ENCODE results near the gene SLAMF1.
"Not testable (repeated sequence)": the region's sequence is repeated elsewhere in the genome, so short reads cannot be mapped to it uniquely, and the experiment has no call there.

The SLAMF1 gene

DNA sequence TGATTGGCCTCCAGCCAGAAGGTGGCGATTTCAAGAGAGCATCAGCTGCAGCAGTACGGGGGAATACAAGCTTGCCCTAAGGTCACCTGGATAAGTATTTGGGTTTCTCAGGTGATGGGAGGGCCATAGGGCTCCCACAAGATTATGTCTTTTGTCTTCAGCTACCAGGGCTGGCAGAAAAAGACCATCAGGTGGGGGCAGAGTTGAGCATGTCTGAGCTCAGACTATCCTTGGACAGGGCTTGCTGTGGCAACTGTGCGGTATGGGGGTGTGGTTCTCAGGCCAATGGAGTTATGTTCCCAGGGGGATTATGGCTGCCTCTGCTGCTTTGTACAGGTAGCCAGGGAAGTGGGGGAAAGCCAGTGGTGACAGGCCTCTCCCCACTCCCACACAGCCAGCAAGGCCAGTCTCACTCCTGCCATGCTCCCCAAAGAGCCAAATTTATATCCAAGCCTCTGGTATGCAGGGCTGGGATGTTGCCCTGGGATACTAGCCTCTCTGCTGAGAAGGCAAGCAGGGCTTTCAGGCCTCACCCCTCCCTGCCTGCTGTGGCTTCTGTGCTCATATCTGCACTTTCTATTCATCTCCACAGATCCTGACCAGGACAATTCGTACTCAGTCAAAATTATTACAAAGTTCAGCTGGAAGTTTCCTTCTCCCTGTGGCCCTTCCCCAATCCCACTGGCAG is 40.9 kb downstream of the SLAMF1 start:
- DNase-seq (ENCODE audit: low read depth), result no peak

DNA sequence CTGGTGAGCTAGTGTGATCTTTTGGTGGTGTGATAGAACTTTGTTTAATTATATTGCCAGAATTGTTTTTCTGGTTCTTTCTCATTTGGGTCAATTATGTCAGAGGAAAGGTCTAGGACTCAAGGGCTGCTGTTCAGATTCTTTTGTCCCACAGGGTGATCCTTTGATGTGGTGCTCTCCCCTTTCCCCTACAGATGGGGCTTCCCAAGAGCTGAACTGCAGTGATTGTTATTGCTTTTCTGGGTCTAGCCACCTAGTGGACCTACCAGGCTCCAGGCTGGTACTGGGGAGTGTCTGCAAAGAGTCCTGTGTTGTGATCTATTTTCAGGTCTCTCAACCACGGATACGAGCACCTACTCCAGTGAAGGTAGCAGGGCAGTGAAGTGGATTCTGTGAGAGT is 41.6 kb downstream of the SLAMF1 start:
- DNase-seq (ENCODE audit: low read depth), result no peak

- no peak for DNase-seq (ENCODE audit: low read depth)
Observed at GRCh38 chr1:160597705-160598104, 49.1 kb downstream of the SLAMF1 start.

DNA sequence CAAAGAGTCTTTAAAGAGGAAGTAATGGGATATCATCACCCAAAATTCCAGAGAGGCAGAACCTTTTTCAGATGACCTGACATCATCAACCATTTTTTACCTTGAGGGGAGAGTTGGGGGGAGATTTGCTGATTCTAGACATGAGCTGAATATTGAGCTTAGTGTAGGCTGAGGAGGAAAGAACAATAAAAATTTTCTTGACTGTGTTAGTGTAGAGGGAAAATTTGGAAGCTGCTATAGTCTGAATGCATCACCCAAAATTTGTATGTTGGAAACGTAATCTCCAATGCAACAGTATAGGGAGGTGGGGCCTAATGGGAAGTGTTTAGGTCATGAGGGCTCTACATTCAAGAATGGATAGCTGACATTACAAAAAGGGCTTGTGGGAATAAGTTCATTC is 49.8 kb downstream of the SLAMF1 start:
- no peak for DNase-seq (ENCODE audit: low read depth)

DNA sequence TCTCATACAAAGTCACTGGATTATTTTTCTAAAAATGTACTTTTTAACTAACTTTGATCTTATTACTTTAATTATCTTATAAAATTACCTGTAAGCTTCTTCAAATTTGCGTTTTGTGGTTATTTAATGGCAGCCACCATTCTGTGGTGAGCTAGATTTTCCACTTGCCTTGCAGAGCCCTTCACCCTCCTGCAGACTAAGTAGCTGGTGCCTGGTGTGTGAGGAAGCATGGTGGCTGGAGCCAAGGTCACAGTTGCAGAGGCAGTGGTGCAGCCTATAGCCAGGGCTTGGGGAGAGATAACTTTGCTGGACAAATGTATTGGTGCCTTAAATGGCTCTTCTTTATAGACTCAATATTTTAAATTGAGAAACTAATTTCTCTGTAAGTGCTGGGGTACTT is 56.4 kb downstream of the SLAMF1 start:
- DNase-seq (ENCODE audit: low read depth), result no peak

DNA sequence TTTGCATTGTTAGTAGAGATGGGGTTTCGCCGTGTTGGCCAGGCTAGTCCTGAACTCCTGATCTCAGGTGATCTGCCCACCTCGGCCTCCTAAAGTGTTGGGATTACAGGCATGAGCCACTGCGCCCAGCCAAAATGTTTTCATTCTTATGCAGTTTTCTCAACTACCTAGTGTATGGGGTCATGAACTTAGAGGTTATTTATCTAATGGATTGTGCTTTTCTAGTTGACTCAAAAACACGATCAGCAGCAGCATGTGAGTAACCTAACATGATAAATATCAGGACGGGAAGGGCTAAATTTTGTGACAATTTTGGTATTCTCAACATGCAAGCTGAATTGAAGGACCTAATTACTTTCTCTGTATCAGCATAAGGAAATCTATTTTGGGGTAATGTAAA is 58.4 kb downstream of the SLAMF1 start:
- DNase-seq (ENCODE audit: low read depth), result no peak

DNA sequence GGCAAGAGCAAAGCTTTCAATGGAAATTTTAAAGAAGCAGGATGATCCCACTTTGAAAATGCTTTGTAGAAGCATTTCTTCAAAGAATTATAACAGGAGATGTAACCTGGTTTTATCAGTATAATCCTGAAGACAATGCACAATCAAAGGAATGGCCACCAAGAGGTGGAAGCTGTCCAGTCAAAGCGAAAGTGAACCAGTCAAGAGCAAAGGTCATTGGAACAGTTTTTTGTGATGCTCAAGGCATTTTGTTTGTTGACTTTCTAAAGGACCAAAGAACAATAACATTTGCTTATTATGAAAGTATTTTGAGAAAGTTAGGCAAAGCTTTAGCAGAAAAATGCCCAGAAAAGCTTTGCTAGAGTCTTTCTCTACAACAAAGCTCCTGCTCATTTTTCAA is 62.1 kb downstream of the SLAMF1 start:
- no peak for DNase-seq (ENCODE audit: low read depth)

DNA sequence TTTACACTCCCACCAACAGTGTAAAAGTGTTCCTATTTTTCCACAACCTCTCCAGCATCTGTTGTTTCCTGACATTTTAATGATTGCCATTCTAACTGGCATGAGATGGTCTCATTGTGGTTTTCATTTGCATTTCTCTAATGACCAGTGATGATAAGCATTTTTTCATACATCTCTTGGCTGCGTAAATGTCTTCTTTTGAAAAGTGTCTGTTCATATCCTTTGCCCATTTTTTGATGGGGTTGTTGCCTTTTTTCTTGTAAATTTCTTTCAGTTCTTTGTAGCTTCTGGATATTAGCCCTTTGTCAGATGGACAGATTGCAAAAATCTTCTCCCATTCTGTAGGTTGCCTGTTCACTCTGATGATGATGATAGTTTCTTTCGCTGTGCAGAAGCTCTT is 63.9 kb downstream of the SLAMF1 start:
- DNase-seq (ENCODE audit: low read depth), result not testable (repeated sequence)

DNA sequence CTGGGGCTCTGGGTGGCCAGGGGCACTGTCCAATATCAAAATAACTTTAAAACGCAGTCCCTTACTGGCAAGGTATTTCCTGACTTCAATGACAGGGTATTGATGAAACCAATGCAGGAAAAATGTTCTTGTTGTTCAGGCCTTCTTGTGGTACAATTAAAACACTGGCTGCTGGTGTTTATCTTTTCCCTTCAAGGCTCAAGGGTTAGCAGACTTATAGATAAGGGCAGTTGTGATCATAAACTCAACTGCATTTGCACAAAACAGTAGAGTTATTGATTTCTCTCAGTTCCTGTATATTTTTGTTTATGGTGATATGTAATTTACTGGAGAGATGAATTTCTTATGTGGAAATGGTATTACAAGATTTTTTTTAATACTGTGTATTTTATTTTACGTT is 64.9 kb downstream of the SLAMF1 start:
- DNase-seq (ENCODE audit: low read depth), result no peak

DNA sequence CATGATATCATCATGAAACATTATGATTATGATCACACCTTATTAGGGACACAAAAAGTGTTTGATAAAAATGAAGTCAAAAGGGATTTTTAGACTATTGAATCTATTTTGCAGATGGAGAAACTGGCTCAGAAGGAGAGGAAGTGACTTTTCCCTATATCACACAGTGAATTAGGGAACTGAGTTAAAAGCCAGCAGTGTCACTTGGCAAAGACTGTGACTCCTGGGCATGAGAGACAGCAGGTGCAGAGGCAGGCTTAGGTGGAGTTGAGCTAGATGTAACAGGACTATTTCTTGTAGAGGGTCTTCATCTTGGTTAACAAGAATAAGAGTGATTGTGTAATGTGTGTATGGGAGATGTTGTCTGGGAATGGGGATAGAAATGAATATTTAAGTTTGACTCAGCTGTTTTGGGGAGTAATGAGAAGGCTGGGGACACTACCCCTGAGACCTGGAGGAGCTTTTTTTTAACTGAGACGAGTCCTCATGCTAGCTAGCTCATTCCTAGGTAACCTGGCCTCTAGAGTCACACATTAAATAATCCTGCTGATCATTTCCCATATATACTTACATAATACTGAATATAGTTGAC is 66.5 kb downstream of the SLAMF1 start:
- DNase-seq (ENCODE audit: low read depth), result no peak

DNA sequence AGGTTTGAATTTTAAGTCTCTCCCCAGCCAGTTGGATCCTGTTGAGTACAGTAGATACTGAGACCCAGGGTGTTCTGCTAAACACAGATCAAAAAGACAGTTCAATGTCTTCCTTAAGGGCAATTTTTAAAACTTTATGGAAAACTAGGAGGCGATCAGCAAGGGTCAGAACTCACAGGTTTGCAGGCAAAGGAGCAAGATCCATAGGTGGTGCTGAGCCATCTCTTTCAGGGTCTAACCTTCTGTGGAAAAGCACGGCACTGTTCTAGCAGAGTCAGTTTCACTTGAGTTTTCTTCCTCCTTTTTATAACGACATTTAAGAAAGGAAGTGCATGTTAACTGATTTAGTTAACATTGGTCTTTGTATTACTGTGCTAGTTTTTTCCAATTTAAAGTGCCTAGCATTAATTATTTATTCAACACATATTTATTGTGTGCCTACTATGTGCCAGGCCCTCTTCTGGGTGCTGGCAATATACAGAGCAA is 67.6 kb downstream of the SLAMF1 start, which contains the start of gene CD84:
TSS of gene CD84 (minus strand) at position 281 of the 486 bp plus-strand sequence. CDS start at position 222, 59 bp downstream.
- no peak for DNase-seq (ENCODE audit: low read depth)

DNA sequence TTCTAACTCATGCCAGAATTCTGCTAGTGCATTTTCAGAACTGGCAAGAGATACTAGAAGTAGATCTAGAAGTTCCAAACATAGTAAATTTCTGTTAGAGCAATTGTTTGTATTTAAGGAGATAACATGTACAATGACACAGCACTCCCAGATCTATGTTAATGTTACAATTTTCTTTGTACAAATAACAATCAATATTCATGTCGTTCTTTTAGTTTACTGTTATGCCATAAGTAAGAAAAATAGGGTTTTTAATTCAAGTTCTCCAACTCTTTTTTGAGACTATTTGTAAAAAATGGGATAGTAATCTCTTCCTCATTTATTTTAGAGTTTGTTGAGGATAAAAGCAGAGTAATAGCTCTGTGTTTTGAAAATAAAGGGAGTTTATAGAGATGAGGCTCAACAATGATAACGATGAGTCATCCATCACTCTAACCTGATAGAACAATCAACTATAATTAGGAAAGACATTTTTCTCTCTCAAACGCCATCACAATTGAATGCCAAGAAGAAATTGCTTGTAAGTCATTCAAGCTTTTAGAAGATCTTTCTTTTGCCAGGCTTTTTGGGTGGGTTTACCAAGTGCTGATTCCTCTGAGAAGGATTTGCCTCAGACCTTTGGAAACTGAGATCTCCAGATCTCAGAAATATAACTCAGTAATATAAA is 68.2 kb downstream of the SLAMF1 start:
- no peak for DNase-seq (ENCODE audit: low read depth)

- no peak for DNase-seq (ENCODE audit: low read depth)
Observed at GRCh38 chr1:160578175-160578524, 68.7 kb downstream of the SLAMF1 start.

GRCh38 chr1:160577671-160578070 is 69.2 kb downstream of the SLAMF1 start:
- DNase-seq (ENCODE audit: low read depth), result no peak

DNA sequence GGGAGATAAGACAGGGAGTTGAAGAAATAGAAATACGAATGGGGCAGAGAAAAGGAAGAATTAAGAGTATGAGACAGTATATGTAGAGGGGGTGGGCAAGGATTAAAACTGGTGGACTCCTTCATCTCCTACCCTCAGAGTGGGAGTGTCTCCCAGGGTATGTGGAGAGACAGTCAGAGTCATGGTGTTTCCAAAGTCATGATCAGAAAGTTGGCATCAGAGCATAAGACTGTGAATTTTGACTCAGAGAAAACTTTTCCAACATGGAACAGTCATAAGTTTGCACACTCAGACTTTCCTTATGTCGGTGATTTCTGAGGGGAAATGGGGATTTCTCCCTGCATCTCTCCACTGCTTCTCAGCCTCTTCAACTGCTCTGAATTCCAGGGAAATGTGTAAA is 70.0 kb downstream of the SLAMF1 start:
- no peak for DNase-seq (ENCODE audit: low read depth)

GRCh38 chr1:160576390-160576789 is 70.5 kb downstream of the SLAMF1 start:
- DNase-seq (ENCODE audit: low read depth), result no peak

- no peak for DNase-seq (ENCODE audit: low read depth)
Observed at GRCh38 chr1:160575112-160575664, 71.7 kb downstream of the SLAMF1 start.

GRCh38 chr1:160570840-160571239 is 76.0 kb downstream of the SLAMF1 start:
- no peak for DNase-seq (ENCODE audit: low read depth)

DNA sequence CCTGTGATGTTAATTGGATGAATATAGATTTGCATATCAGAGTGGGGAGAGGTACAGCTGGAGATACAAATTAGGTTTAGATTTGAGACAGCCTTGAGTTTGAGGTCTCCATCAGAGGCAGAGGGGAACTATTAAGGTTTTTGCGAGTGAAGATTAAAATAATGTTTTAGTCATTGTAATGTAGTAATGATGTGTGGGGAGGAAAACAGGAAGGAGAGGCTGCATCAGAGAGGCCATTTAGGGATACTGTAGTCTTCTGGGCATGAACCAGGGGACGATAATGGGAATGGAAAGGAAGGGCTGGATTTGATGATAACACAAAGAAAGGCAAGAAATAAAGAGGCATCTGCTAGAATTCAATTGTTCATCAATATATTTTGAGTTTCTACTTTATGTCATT is 77.0 kb downstream of the SLAMF1 start:
- no peak for DNase-seq (ENCODE audit: low read depth)

DNA sequence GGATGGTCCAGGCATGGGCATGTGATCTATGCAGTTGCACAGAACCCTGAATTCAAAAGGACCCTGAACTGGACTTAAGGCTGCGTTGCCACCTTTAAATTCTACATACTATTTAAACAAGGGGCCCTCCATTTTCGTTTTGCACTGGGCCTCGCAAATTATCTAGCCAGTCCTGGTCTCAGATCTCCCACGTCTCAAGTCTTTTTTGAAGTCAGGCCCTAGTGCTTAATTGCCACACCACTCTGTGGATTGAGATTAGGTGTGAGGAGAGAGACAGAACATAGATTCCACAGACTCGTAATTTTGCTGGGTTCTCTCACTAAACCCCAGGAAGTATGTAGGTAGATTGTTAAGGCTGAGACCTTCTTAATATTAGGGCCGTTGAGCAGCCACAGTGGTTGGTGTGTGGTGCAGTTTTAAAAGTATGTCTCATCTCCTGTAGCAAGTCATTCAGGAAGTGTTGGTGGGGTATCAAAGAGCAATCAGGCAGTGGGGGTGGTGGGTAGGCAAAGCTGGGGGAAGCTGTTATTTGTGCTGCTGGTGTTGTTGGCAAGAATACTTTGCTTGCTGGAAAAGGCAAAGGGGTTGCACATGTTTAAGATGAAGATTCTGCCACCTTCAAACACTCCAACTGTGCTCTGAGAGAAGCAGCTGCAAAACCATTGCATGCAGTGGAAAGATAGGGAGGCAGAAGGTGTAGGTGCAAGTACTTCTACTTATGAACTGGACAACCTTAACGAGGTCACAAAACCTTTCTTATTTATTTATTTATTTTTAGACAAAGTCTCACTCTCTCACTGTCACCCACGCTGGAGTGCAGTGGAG is 78.8 kb downstream of the SLAMF1 start:
- peak; percentile 55 for DNase-seq (ENCODE audit: low read depth)

GRCh38 chr1:160567341-160567740 is 79.5 kb downstream of the SLAMF1 start:
- no peak for DNase-seq (ENCODE audit: low read depth)

DNA sequence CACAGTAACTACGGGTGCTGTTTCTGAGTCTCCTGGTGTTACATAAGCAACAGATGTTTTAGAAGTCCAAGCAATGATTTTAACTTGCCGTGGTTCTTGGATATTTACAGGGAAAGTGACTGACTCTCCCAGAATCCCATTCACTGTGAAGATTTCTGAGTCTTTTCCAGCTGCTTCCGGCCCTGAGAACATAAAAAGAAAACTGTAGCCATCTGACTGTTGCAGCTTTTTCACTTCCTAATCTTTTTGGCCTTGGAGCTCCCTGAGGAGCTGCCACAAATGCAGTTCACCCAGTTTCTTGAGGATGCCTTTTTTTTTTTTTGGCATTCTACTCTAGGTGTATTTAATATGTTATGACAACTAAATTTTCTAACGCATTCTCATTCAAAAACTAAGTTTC is 81.3 kb downstream of the SLAMF1 start:
- no peak for DNase-seq (ENCODE audit: low read depth)

Data from T follicular helper cell (primary cell).